ENCODE results near the gene PCOLCE2. TPM values are rescaled to one million over a fixed set of nuclear protein-coding genes. Genes with fewer than 3 reads are reported as not detected.

Gene PCOLCE2
- total and polyA plus RNA-seq, 10 of the 15 experiments (the other 5 are each of a cell fraction or from before 2014, with no cell fraction given) = 0.11 to 7.6 (median 0.40) TPM

DNA sequence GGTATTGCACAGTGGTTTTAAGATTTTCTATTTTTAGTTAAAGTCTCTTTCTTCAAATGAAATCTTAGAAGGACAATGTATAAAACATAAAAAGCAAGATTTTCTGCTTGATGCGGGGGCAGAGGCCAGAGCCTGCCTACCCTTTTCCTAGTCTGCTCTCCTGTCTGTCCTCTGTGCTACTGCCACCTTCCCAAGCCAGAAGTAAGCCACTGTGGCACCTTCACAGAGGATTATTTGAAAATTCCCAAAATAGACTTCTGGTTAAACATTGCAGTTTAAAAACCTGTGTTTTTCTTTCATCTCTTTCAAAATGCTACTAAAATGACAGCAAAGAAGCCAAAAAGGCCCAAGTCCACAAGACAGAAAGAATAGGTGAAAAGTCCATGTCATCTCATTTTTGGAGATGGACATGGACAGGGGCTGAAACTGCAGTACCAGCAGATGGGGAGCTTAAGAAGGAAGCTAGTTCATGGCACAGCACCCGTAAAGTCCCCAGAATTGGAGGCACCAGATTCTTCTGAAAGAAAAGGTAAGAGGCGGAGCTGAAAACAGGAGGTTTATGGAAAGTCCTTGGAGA, 37.6 kb upstream of the PCOLCE2 start:
- ChIA-PET SMC1A (ENCODE audit: uncharacterized antibody, unreplicated experiment) (interaction anchor here (1.2 kb wide), 1 partner anchor 68 kb away, joined by 4 read pairs; no protein-coding TSS in a partner anchor), POLR2A (no interaction called here), RAD21 (ENCODE audit: unreplicated experiment) (no interaction called here), CTCF (interaction anchor here (1.0 to 2.0 kb wide), 2 partner anchors 68 to 718 kb away, joined by 3 to 4 read pairs; no protein-coding TSS in a partner anchor)
- Histone ChIP-seq H3K9me3 (replicated peaks; ENCODE audit: control insufficient read depth, insufficient read depth, low read length) (no peaks in the 10 kb centered on the region; the same call in 2 of the 3 replicates), H3K27me3 (replicated peaks in 1 of 2; ENCODE audit: control insufficient read depth in 2 of 2, insufficient read depth in 2 of 2, low read length in 1 of 2) (no peaks in the 10 kb centered on the region), H3K9ac (ENCODE audit: control insufficient read depth, insufficient read depth, low read length) (no peak overlapping the region), H3K4me2 (ENCODE audit: control insufficient read depth, insufficient read depth) (no peak overlapping the region), H2AFZ (ENCODE audit: control insufficient read depth, low read depth, low read length) (no peak overlapping the region), H3K4me1 (ENCODE audit: control insufficient read depth, insufficient read depth, low read length) (no peaks in the 10 kb centered on the region), H3K36me3 (ENCODE audit: control insufficient read depth in 2 of 2, insufficient read depth in 2 of 2, low read length in 1 of 2) (no peaks in the 10 kb centered on the region), H3K4me3 (no peak overlapping the region), H3K79me2 (ENCODE audit: control insufficient read depth, insufficient read depth, low read length) (no peaks in the 10 kb centered on the region), H4K20me1 (ENCODE audit: control insufficient read depth, insufficient read depth) (no peaks in the 10 kb centered on the region), H3K27ac (ENCODE audit: control insufficient read depth, insufficient read depth) (no peak overlapping the region)
- no peak for ATAC-seq
- no peak for FAIRE-seq
- in situ Hi-C loops (cut with MboI) = no loop called here
- 51% methylated on average over 3 of the region's 3 CpGs for WGBS (ENCODE audit: insufficient coverage, insufficient replicate concordance, low lambda C conversion rate, missing lambda C conversion rate)
- intact Hi-C loops (cut with micrococcal nuclease; ENCODE audit: unreplicated experiment) = no loop called here
- no peak for DNase-seq (ENCODE audit: low read depth, low spot score)
- no TSS peak for BruUV-seq (replicated peaks)
- no peak for TF ChIP-seq YY1 (IDR thresholded peaks at IDR 0.05; ENCODE audit: low read depth, low read length)
- TF ChIP-seq SMAD5 (IDR thresholded peaks at IDR 0.05; ENCODE audit: low read depth) = no peak
- TF ChIP-seq, protein P1, sequence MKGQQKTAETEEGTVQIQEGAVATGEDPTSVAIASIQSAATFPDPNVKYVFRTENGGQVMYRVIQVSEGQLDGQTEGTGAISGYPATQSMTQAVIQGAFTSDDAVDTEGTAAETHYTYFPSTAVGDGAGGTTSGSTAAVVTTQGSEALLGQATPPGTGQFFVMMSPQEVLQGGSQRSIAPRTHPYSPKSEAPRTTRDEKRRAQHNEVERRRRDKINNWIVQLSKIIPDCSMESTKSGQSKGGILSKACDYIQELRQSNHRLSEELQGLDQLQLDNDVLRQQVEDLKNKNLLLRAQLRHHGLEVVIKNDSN (IDR thresholded peaks at IDR 0.05; ENCODE audit: borderline replicate concordance, extremely low read length, insufficient read depth, low read depth, low read length) = no peak
- TF ChIP-seq RBBP5 (conservative IDR thresholded peaks at IDR 0.05) = no peak
- TF ChIP-seq, protein P2, sequence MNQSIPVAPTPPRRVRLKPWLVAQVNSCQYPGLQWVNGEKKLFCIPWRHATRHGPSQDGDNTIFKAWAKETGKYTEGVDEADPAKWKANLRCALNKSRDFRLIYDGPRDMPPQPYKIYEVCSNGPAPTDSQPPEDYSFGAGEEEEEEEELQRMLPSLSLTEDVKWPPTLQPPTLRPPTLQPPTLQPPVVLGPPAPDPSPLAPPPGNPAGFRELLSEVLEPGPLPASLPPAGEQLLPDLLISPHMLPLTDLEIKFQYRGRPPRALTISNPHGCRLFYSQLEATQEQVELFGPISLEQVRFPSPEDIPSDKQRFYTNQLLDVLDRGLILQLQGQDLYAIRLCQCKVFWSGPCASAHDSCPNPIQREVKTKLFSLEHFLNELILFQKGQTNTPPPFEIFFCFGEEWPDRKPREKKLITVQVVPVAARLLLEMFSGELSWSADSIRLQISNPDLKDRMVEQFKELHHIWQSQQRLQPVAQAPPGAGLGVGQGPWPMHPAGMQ (IDR thresholded peaks at IDR 0.05; ENCODE audit: borderline replicate concordance) = no peak
- TF ChIP-seq, protein P3, sequence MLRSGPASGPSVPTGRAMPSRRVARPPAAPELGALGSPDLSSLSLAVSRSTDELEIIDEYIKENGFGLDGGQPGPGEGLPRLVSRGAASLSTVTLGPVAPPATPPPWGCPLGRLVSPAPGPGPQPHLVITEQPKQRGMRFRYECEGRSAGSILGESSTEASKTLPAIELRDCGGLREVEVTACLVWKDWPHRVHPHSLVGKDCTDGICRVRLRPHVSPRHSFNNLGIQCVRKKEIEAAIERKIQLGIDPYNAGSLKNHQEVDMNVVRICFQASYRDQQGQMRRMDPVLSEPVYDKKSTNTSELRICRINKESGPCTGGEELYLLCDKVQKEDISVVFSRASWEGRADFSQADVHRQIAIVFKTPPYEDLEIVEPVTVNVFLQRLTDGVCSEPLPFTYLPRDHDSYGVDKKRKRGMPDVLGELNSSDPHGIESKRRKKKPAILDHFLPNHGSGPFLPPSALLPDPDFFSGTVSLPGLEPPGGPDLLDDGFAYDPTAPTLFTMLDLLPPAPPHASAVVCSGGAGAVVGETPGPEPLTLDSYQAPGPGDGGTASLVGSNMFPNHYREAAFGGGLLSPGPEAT (IDR thresholded peaks at IDR 0.05; ENCODE audit: low read depth) = no peak
- TF ChIP-seq, protein P4, sequence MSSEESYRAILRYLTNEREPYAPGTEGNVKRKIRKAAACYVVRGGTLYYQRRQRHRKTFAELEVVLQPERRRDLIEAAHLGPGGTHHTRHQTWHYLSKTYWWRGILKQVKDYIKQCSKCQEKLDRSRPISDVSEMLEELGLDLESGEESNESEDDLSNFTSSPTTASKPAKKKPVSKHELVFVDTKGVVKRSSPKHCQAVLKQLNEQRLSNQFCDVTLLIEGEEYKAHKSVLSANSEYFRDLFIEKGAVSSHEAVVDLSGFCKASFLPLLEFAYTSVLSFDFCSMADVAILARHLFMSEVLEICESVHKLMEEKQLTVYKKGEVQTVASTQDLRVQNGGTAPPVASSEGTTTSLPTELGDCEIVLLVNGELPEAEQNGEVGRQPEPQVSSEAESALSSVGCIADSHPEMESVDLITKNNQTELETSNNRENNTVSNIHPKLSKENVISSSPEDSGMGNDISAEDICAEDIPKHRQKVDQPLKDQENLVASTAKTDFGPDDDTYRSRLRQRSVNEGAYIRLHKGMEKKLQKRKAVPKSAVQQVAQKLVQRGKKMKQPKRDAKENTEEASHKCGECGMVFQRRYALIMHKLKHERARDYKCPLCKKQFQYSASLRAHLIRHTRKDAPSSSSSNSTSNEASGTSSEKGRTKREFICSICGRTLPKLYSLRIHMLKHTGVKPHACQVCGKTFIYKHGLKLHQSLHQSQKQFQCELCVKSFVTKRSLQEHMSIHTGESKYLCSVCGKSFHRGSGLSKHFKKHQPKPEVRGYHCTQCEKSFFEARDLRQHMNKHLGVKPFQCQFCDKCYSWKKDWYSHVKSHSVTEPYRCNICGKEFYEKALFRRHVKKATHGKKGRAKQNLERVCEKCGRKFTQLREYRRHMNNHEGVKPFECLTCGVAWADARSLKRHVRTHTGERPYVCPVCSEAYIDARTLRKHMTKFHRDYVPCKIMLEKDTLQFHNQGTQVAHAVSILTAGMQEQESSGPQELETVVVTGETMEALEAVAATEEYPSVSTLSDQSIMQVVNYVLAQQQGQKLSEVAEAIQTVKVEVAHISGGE (CRISPR knock-in tag; IDR thresholded peaks at IDR 0.05) = no peak

Data from GM12878 (cell line).